H1 (cell line): ENCODE measurements around the gene CIDEA.

Experiments used
- ATF2 ChIP-seq: IDR thresholded peaks from 2 replicates; pipeline ENCODE4 v1.6.1; 2012; ENCODE audit warnings: low read length, inconsistent platforms
- EP300 ChIP-seq, 2 experiments: IDR thresholded peaks; 1 replicate in 1 of 2; 2 replicates in 1 of 2; pipeline ENCODE4 v1.6.1; 2011 to 2012; ENCODE audit warnings: low read depth in 2 of 2, low read length in 2 of 2, mild to moderate bottlenecking in 2 of 2, borderline replicate concordance in 1 of 2, inconsistent platforms in 1 of 2, moderate library complexity in 1 of 2
- GABPA ChIP-seq: IDR thresholded peaks from 2 replicates; pipeline ENCODE4 v1.6.1; 2011; ENCODE audit warnings: mild to moderate bottlenecking, low read length, moderate library complexity, borderline replicate concordance; ENCODE audit not compliant: insufficient read depth
- POLR2A ChIP-seq, 2 experiments: IDR thresholded peaks; 1 replicate in 1 of 2; 2 replicates in 1 of 2; pipeline ENCODE4 v1.6.1; 2011; ENCODE audit warnings: low read depth in 2 of 2, low read length in 2 of 2, mild to moderate bottlenecking in 2 of 2; ENCODE audit errors: control extremely low read depth in 1 of 2
- POLR2AphosphoS5 ChIP-seq: IDR thresholded peaks from 2 replicates; pipeline ENCODE4 v1.6.1; 2011; ENCODE audit warnings: low read depth, low read length
- SIX5 ChIP-seq: IDR thresholded peaks from 2 replicates; pipeline ENCODE4 v1.6.1; 2011; ENCODE audit warnings: mild to moderate bottlenecking, low read depth, low read length
- SP1 ChIP-seq: IDR thresholded peaks from 2 replicates; pipeline ENCODE4 v1.6.1; 2011; ENCODE audit warnings: low read depth, low read length
- TEAD4 ChIP-seq: IDR thresholded peaks from 2 replicates; pipeline ENCODE4 v1.6.1; 2012; ENCODE audit warnings: low read depth, low read length, inconsistent platforms, mixed read lengths
- USF2 ChIP-seq: IDR thresholded peaks from 2 replicates; pipeline ENCODE4 v1.6.1; 2011; ENCODE audit warnings: low read length, improper control_type of control experiment
- TF ChIP-seq, protein P1 (sequence below), 3 experiments: IDR thresholded peaks; 1 replicate in 2 of 3; 2 replicates in 1 of 3; pipeline versions ENCODE4 v1.5.1 to v1.6.1; 2011; ENCODE audit warnings: low read length in 3 of 3, mild to moderate bottlenecking in 3 of 3, inconsistent platforms in 2 of 3, low read depth in 1 of 3, moderate library complexity in 1 of 3; ENCODE audit not compliant: insufficient read depth in 1 of 3; ENCODE audit errors: control extremely low read depth in 1 of 3
- TF ChIP-seq, protein P2 (sequence below): IDR thresholded peaks from 2 replicates; pipeline ENCODE4 v1.6.1; 2011; ENCODE audit warnings: low read depth, mild to moderate bottlenecking, low read length; ENCODE audit not compliant: insufficient read depth

- TF ChIP-seq, protein P1, sequence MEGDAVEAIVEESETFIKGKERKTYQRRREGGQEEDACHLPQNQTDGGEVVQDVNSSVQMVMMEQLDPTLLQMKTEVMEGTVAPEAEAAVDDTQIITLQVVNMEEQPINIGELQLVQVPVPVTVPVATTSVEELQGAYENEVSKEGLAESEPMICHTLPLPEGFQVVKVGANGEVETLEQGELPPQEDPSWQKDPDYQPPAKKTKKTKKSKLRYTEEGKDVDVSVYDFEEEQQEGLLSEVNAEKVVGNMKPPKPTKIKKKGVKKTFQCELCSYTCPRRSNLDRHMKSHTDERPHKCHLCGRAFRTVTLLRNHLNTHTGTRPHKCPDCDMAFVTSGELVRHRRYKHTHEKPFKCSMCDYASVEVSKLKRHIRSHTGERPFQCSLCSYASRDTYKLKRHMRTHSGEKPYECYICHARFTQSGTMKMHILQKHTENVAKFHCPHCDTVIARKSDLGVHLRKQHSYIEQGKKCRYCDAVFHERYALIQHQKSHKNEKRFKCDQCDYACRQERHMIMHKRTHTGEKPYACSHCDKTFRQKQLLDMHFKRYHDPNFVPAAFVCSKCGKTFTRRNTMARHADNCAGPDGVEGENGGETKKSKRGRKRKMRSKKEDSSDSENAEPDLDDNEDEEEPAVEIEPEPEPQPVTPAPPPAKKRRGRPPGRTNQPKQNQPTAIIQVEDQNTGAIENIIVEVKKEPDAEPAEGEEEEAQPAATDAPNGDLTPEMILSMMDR (IDR thresholded peaks at IDR 0.05; ENCODE audit: control extremely low read depth in 1 of 3, insufficient read depth in 1 of 3, low read depth in 1 of 3, low read length in 3 of 3): no peak
- TF ChIP-seq SIX5: no peak
- TF ChIP-seq EP300 (IDR thresholded peaks at IDR 0.05; ENCODE audit: borderline replicate concordance in 1 of 2, low read depth in 2 of 2, low read length in 2 of 2): no peak
- TF ChIP-seq SP1: no peak
- no peak for TF ChIP-seq USF2
- TF ChIP-seq GABPA: no peak
- no peak for TF ChIP-seq POLR2AphosphoS5
- no peak for TF ChIP-seq ATF2
- no peak for TF ChIP-seq TEAD4
- TF ChIP-seq POLR2A (IDR thresholded peaks at IDR 0.05; ENCODE audit: control extremely low read depth in 1 of 2, low read depth in 2 of 2, low read length in 2 of 2): no peak
- TF ChIP-seq, protein P2, sequence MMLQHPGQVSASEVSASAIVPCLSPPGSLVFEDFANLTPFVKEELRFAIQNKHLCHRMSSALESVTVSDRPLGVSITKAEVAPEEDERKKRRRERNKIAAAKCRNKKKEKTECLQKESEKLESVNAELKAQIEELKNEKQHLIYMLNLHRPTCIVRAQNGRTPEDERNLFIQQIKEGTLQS: no peak
These were observed 56.6 kb downstream of the CIDEA start for GRCh38 chr18:12310762-12311161.
